SK-N-MC (cell line): ENCODE results near the gene ARL8A.

Experiments
- EZH2 ChIP-seq: fragments of 200-600 bp; sonication (generic); IDR thresholded peaks from one replicate; pipeline ENCODE4 v1.6.1; 2017; ENCODE audit warnings: antibody characterized with exemption
- FOXP2 ChIP-seq: optimal IDR thresholded peaks from 2 replicates; pipeline ENCODE3; 2011; ENCODE audit warnings: mild to moderate bottlenecking, moderate library complexity; ENCODE audit not compliant: insufficient read depth; ENCODE audit errors: extremely low read length, control extremely low read depth

- TF ChIP-seq EZH2 (no peak), FOXP2 (no peak)
Measured at GRCh38 chr1:202145068-202145743, 669 bp upstream of the ARL8A start.
